Astrocyte (in vitro differentiated cells and primary cell): ENCODE measurements around the gene SH3BP2.

Source experiments
- CTCF ChIP-seq: IDR thresholded peaks from 2 replicates; pipeline ENCODE4 v1.5.1; 2011; ENCODE audit warnings: low read depth, mild to moderate bottlenecking, inconsistent platforms, low read length, moderate library complexity; ENCODE audit not compliant: insufficient read depth
- EZH2 ChIP-seq: IDR thresholded peaks from 2 replicates; pipeline ENCODE4 v1.6.1; 2012; ENCODE audit warnings: mild to moderate bottlenecking, low read length, inconsistent platforms; ENCODE audit not compliant: insufficient read depth

DNA sequence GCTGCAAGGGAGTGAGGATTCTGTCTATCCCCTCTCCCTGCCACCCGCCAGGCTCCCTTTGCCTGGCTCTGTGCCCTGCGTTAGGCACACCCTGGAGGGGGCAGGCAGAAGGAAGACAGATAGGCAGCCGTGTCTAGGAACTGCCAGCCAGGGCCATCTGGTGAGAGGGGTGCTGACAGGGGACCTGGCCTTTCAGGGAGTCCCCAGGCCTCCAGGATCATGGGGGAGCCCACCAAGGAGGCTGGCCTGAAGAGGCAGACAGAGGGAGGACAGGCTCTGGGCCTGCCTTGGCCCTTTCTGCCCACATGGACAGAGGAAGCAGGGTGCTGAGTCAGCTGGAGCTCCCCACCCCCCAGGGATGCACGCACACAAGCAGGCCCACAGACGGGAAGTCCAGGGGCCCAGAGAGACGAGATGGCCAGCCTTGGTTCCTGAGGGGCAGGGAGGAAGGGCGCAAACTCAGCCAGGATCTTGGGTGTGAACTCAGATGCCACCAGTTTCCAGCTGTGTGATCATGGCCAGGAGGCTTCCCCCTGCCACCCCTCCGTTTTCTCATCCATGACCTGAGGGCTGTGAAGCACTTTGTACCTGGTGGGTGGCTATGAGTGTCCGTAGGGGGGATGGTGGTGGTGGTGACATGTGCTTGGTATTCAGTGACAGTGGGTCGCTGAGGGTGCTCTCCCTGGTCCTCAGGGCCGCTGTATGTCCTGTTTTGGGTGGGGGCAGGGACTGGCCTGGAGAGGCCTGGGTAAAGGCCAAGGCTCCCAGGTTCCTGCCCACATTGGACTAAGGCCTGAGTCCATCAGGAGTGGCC lies 1.8 kb downstream of the SH3BP2 start:
- TF ChIP-seq EZH2: no peak
- TF ChIP-seq CTCF: no peak
